GM12864 (cell line): ENCODE data around the gene TMEM225B.
A peak's percentile ranks its signal among the peaks of the same experiment; 100 is the strongest.
"Not testable (repeated sequence)": the region's sequence is repeated elsewhere in the genome, so short reads cannot be mapped to it uniquely, and the experiment has no call there.

Experiments
- DNase-seq: peaks from one replicate; pipeline ENCODE4 v3.0.0-alpha.2; 2011; ENCODE audit warnings: low read depth
- H3K4me3 ChIP-seq: 2 replicates; pipeline ENCODE4 v1.5.1; 2011; ENCODE audit warnings: mild to moderate bottlenecking, low read depth, low read length, control low read depth
- TF ChIP-seq, protein P1 (sequence below): IDR thresholded peaks from 2 replicates; pipeline ENCODE4 v1.5.1; 2011; ENCODE audit warnings: low read depth, mild to moderate bottlenecking, moderate library complexity, low read length, control low read depth, inconsistent platforms; ENCODE audit errors: missing control alignments

Gene TMEM225B

DNA sequence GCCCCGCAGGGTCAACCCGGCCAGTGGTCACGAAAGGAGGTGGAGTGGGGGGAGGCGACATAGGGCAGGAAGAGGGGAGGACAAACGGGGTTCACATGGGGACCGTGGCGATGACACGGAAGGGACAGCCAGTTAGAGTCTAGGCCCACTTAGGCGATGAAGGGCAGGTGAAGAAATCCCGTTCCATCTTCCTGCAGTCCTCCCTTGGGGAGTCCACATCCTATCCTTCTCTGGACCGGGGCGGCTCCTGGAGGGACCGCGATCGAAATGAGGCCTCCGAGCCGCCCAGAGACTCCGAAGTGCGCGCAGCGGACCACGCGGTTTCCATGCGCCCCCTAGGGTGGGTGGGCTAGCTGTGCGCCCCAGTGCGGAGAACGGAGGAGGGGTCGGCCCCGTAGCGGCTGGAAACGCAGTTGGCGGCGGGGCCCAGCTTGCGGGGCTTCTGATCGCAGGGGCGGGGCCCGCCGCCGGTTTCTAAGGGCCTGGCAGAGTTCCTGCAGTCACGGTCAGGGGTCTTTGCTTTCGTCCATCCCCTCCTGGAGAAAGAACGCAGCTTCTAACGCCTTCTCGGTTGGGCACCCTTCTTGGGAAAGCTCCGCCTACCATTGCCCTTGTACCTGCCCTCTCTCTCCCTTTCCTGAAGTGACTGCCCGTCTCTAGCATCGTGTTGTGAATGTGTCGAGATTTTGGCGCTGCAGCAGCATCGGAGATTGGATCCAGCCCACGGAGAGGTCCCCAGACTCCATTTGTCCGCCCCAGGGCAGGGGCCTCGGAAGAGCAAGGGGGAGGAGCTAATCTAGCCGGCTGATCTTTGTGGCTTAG lies 17.9 kb upstream of the TMEM225B start:
- TF ChIP-seq, protein P1, sequence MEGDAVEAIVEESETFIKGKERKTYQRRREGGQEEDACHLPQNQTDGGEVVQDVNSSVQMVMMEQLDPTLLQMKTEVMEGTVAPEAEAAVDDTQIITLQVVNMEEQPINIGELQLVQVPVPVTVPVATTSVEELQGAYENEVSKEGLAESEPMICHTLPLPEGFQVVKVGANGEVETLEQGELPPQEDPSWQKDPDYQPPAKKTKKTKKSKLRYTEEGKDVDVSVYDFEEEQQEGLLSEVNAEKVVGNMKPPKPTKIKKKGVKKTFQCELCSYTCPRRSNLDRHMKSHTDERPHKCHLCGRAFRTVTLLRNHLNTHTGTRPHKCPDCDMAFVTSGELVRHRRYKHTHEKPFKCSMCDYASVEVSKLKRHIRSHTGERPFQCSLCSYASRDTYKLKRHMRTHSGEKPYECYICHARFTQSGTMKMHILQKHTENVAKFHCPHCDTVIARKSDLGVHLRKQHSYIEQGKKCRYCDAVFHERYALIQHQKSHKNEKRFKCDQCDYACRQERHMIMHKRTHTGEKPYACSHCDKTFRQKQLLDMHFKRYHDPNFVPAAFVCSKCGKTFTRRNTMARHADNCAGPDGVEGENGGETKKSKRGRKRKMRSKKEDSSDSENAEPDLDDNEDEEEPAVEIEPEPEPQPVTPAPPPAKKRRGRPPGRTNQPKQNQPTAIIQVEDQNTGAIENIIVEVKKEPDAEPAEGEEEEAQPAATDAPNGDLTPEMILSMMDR, result peak; percentile 14
- H3K4me3 ChIP-seq, result peak overlapping the region; percentile 1
- no peak for DNase-seq

DNA sequence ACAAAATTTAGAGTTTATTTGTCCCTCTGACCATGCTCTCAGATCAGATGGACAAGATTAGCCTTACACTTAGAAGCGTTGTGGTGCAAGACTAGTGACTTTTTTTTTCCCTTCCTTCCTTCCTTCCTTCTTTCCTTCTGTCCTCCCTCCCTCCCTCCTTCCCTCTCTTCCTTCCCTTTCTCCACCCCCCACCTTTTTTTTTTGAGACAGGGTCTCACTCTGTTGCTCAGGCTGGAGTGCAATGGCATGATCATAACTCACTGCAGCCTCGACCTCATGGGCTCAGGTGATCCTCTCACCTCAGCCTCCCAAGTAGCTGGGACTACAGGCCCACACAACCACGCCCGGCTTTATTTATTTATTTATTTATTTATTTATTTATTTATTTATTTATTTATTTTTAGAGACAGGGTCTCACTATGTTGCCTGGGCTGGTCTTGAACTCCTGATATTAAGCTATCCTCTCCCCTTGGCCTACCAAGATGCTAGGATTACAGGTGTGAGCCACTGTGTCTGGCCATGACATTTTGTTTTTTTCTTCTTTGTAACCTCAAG lies 17.2 kb upstream of the TMEM225B start:
- DNase-seq, H3K4me3 ChIP-seq: not testable (repeated sequence)

DNA sequence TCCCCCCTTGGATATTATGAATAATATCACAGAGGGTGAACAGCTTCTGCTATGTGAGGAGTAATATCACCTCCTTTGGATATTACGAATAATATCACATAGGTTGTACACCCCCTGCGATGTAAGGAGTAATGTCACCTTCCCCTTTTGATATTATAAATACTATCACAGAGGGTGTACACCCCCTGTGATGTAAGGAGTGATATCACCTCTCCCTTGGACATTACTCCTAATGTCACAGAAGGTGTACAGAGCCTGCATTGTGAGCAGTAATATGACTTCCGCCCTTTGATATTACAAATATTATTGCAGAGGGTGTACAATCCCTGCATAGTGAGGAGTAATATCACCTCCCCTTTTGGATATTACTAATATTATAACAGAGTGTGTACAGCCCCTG lies 9.2 kb upstream of the TMEM225B start:
- no peak overlapping the region for H3K4me3 ChIP-seq
- TF ChIP-seq, protein P1, result no peak
- DNase-seq, result no peak

DNA sequence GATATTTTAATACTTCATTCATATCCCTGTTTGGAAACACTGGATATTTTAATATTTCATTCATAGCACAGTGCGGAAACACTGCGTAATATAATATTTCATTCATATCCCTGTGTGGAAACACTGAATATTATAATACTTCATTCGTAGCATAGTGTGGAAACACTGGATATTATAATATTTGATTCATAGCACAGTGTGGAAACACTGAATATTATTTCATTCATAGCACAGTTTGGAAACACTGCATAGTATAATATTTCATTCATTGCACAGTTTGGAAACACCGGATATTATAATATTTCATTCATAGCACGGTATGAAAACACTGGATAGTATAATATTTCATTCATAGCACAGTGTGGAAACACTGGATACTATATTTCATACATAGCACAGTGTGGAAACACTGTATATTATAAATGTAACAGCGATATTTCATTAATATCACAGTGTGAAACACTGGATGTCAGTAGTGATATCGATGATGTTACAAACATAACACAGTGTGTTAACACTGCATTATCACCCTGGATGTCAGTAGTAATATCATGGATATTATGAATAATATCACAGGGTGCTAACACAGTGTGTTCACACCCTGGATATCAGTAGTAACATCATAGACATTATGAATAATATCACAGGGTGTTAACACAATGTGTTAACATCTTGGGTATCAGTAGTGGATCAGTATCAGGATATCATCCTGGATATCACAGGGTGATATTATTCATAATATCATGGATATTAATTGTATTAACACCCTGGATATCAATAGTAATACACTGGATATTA lies 2.9 kb upstream of the TMEM225B start:
- H3K4me3 ChIP-seq, result no peak overlapping the region
- TF ChIP-seq, protein P1, result no peak
- DNase-seq, result no peak

DNA sequence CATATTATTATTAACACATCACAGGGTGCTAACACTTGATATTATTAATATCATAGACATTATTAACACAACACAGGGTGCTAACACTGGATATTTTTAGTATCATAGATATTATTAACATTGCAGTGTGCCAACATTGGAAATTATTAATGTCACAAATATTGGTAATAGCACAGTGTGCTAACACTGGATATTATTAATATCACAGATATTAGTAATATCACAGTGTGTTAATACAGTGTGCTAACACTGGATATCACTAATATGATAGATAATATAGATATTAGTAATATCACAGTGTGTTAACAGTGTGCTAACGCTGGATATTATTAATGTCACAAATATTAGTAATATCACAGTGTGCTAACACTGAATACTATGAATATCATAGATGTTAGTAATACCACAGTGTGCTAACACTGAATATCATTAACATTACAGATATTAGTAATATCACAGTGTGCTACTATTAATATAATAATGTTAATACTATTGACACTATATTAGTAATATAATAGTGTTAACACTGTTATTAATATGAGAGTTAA lies 1.6 kb upstream of the TMEM225B start:
- DNase-seq, result no peak
- TF ChIP-seq, protein P1, result no peak
- no peak overlapping the region for H3K4me3 ChIP-seq

DNA sequence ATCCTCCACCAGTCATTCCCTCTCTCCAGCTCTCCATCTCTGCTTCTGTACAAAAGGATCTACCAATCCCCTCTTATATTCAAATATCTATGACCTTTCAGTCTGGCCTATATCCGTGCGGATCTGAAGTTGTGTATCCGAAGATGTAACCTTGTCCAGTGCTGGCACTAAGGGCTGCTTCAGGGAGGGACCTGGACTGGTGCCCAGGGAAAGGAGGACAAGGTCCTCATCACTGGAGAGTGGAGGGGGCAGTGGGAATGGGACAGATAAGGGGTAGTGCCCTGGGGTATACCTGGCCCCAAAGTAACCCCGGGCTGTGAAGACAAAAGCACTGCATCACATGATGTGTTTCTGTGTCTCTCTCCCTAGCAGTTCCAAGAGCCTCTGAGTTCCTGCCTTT lies 1.8 kb downstream of the TMEM225B start:
- DNase-seq, result no peak
- H3K4me3 ChIP-seq, result no peak overlapping the region
- TF ChIP-seq, protein P1, result no peak
